Cortex of kidney (tissue), 1 donor: Measurements from ENCODE around the gene RP2.

Source experiments
- DNase-seq: peaks from one replicate; lab custom pipeline; 2025; lab: John Stamatoyannopoulos, UW

RP2 gene

GRCh38 chrX:46836701-46837557, at the start of gene RP2:
TSS of gene RP2 (plus strand) at chrX:46837043. CDS start at chrX:46837101, 58 bp downstream.
- peak; percentile 4 for DNase-seq

DNA sequence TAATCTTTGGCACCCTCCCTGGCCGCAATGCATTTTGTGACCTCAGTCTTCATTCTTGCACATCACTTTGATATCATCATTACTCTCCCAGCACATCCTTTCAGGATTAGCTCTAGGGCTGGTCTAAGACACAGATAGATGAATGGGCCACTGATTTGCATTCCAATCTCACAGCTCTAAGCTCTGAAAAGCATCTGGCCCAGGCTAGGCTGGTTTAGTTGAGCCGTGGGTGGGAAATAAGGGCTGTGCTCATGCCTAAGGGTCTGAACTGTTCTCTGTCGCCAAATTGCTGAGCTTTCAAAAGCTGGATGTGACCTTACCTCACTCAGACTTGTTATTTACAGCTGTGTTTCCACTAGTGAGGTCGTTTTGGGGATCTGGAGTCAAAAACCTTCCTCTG, 47.9 kb upstream of the RP2 start:
- DNase-seq: no peak

GRCh38 chrX:46791927-46792809, 44.7 kb upstream of the RP2 start:
- DNase-seq: no peak

- no peak for DNase-seq
These were observed 44.0 kb upstream of the RP2 start for GRCh38 chrX:46792810-46793188.

DNA sequence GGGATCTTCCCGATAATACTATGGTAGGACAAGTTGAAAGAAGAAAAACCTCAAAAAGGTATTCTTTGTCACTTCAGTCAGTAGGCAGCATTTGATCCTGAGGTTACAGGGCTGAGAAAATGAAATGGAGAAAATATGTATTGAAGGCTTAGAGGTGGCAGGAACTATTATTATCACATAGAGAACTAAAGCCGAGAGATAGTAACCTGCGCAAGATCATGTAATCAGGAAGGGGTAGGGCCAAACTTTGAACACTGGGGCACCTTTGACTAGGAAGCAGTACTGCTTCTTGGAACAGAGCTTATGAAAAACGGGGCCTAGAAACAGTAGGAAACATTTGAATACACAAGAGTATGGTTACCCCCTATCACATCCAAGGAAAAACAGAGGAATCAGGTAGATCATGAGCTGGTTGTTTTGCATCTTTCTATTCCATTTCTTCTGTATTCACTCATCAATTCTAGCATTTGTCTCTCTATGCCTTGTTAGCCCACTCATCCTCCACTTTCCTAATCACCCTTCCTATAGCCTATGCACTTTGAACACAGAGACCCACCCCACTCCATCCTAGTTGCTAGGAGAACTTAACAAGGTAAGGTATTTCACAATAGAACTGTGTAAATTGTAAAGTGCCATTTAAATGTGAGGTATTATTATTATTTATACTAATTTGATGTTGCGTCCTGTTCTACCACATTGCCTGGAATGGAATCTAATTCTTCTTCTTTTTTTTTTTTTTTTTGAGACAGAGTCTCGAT, 43.3 kb upstream of the RP2 start:
- no peak for DNase-seq

DNA sequence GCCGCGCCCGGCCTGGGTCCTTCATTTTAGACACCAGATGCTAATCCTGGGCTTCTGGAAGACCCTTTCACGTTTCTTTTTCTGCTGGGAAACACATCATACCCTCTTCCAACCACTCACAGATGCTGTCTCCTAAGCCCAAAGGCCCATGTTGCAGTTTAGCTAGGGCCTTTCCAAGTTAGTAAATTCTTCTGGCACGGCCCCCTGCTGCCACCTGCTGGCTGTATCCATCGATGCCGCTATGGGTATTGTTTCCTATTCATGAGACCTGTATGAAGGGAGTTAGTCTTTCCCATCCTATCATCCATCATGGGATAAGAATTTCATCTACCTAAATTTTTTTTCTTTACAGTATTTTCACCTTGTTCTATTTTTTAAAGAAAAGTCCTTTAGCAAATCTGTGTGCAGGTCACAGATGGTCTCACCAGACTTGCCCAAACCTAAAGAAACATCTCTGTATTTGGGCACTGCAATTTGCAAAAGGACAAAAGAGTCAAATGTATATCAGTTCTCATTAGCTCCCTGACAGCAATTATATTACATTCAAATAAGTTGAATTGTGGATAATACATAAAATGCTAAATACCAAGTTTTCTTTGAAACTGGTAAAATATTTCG, 40.2 kb upstream of the RP2 start:
- DNase-seq: no peak

GRCh38 chrX:46803140-46803539, 33.7 kb upstream of the RP2 start:
- DNase-seq: no peak

- no peak for DNase-seq
These were observed 31.6 kb upstream of the RP2 start for GRCh38 chrX:46805270-46805669.

- no peak for DNase-seq
These were observed 25.7 kb upstream of the RP2 start for GRCh38 chrX:46811121-46811520.

GRCh38 chrX:46812445-46812844, 24.4 kb upstream of the RP2 start:
- DNase-seq: no peak

DNA sequence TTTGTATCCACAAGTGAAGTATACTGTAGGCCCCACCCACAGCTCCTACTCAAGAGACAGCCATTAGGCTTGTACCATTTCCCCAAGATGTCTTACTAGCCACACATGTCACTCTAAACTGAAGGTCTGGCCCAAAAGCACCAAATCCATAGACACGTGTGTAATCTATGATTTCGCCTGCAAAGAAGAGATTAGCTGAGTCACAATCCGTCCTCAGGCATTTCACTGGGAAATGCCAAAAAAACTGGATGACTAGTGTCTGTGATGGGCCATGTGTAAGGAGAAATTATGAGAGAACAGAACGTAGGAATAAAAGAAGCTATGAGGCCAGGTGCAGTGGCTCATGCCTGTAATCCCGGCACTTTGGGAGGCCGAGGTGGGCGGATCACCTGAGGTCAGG, 21.9 kb upstream of the RP2 start:
- no peak for DNase-seq

DNA sequence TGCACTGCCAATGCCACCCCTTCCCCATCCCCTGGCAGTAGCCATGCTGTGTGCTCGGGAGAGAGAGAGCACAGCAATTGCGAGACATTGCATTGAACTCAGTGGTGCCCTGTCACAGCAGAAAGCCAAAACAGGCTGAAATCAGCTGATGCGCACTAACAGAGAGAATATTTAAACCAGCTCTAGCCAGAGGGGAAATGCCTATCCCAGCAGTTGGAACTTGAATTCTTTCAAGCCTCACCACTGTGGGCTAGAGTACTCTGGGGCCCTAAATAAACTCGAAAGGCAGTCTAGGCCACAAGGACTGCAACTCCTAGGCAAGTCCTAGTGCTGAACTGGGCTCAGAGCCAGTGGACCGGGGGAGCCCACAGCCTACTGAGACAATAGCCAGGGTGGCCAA, 17.7 kb upstream of the RP2 start:
- DNase-seq: no peak

DNA sequence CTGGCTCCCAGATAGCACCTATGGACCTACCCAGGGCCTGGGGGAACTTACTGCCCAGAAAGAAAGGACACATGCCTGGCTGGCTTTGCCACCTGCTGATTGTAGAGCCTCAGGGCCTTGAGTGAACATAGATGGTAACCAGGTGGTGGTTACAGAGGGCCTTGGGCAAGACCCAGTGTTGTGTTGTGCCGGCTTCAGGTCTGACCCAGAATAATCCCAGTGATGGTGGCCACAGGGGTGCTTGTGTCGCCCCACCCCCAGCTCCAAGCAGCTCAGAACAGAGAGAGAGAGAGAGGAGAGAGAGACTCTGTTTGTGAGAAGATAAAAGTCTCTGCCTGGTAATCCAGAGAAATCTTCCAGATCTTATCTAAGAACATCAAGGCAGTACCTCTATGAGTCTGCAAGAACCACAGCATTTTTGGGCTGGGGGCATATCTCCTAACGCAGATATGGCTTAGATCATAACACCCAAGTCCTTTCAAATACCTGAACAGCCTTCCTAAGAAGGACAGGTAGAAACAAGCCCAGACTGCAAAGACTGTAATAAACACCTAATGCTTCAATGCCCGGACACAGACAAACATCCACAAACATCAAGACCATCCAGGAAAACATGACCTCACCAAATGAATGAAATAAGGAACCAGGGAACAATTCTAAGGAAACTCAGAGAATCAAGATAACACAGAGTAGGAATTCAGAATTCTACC, 16.3 kb upstream of the RP2 start:
- no peak for DNase-seq

GRCh38 chrX:46823481-46823880, 13.4 kb upstream of the RP2 start:
- no peak for DNase-seq

- DNase-seq: no peak
These were observed 5.0 kb upstream of the RP2 start for GRCh38 chrX:46831765-46832327.

DNA sequence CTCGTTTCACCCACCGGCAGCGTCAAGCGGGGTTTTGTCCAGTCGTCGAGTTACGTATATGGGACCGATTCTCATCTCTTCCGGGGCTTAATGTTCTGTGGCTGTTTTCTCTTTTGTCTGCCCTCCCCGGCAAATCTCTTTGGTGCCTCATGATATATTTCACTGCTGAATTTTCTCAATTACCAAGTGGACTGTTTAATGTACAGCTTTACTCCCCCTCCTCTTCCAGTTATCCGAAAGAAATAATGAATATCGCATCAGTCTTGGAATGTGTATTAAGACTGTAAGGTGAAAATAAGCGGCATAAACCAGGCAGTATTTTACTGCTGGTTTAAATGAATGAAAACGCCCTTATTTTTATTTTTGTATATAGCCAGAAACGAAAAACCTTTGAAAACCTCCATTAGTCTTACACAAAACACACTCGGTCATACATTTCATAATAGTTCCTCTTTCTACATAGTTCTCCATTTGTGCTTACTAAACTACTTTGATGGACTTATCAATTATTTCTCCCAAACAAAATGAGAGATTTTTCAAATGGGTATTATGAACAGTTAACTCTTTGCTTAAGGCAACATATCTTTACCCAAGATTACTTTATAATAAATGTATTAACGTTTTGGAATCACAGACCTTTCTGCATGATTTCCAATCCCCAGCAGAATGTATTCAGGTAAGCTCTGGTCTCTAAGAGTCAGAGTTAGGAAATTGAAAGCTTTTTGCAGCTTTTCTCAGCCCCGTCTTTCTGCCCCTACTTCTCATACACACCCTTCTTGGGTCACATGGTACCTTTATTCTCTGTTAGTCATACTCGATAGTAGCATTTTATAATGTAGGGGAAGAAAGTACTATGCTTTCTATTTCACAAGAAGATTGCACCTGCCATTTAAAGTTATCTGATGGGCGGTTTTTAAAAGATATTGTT, 979 bp downstream of the RP2 start:
- no peak for DNase-seq

GRCh38 chrX:46838486-46838870, 1.6 kb downstream of the RP2 start:
- DNase-seq: no peak

DNA sequence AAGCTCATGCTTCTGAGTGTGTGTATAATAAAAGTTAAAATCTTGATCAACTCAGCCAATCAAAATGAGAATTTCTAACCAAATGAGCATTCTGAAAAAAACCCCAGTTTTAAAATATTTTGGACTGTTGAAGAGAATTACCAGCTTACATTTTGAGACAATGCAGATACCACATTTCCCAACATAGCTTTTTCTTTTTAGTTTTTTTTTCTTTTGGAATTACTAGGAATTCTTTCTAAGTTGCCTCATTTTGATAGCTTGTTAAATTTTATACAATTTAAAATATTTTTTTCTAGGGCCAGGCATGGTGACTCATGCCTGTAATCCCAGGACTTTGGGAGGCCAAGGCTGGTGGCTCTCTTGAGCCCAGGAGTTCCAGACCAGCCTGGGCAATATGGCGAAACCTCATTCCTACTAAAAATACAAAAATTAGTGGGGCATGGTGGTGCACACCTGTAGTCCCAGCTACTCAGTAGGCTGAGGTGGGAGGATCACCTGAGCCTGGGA, 2.2 kb downstream of the RP2 start:
- no peak for DNase-seq

GRCh38 chrX:46840946-46841345, 4.1 kb downstream of the RP2 start:
- no peak for DNase-seq

DNA sequence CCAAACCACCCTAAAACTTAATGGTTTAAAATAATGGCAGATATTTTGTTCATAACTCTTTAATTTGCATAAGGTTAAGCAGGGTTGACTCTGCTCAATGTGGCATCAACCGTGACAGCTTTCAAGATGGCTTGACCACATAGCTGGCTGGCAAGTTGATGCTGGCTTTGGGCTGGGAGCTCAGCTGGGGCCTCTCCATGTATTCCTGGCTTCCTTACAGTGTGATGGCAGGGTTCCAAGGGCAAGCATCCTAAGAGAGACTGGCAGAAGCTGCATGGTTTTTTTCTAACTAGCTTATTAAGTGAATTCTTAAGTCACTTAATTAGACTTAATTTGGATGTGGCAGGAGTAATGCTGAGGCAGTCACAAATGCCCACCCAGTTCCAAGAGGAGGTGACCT, 4.5 kb downstream of the RP2 start:
- no peak for DNase-seq
